Omental fat pad (tissue), 4 donors: Measurements from ENCODE around the gene GPR161. TPM values are rescaled to one million over a fixed set of nuclear protein-coding genes. Genes with fewer than 3 reads are reported as not detected.

Experiments used
- ATAC-seq: fragments of 150-250 bp; one replicate; pipeline ENCODE4 v1.9.1; 2016; ENCODE audit warnings: mild to moderate bottlenecking, moderate library complexity; ENCODE audit not compliant: low FRiP score
- DNase-seq: peaks from one replicate; pipeline ENCODE4 v3.0.0-alpha.2; 2019; ENCODE audit warnings: low spot score
- total RNA-seq, 4 donors: library from RNA; depleted of rRNA; stranded (reverse); fragments of >200 nt; gene quantifications; one replicate each; pipeline ENCODE4 v1.1.0, GENCODE V29; 2016
- TF ChIP-seq, protein P1 (sequence below), 3 donors: fragments of 450-650 bp; IDR thresholded peaks; one replicate each; pipeline ENCODE4 v1.5.1; 2016 to 2017; ENCODE audit warnings: antibody characterized with exemption in 3 of 3, mild to moderate bottlenecking in 3 of 3, moderate library complexity in 2 of 3

GPR161 gene
- total RNA-seq, 4 donors from 2014 or later, result 4.0 to 8.0 (median 5.9) TPM

DNA sequence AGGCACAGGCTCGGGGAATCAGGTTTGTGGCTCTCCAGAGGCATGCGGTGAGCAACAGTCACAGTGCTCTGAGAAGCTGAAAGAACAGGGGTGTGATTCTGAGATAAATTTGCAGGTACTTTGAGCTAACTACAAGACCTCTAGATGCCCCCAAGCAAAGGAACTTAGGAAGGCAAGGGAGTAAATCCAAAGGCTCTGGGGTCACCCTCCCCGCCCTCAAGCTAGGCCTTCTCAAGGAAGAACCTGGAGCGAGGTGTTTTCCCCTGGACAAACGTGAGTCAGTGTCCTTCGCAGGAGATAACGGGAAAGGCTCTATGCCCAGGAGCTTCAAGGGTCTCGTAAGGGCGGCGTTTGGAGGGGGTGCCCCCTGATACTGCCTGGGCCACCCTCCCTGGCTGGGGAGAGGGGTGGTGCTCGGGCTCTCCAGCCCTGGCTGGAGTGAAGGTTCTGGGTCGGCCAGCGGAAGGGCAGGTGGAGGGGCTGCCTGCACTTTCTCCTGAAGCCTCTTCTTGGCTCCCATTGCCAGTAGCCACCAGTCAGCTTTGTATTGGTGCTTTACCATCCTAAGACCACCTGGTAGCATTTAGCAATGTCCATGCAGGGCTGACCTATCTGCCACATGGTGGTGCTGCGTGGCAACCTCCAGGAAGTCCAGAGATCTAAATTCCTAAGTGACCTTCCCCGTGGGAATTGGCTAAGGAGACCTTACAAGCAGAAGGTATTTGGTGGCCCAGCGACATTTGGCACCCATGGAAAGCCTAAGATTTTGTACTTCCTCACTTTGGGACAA, 44.0 kb downstream of the GPR161 start:
- no peak for DNase-seq
- ATAC-seq, result no peak
- TF ChIP-seq, protein P1, sequence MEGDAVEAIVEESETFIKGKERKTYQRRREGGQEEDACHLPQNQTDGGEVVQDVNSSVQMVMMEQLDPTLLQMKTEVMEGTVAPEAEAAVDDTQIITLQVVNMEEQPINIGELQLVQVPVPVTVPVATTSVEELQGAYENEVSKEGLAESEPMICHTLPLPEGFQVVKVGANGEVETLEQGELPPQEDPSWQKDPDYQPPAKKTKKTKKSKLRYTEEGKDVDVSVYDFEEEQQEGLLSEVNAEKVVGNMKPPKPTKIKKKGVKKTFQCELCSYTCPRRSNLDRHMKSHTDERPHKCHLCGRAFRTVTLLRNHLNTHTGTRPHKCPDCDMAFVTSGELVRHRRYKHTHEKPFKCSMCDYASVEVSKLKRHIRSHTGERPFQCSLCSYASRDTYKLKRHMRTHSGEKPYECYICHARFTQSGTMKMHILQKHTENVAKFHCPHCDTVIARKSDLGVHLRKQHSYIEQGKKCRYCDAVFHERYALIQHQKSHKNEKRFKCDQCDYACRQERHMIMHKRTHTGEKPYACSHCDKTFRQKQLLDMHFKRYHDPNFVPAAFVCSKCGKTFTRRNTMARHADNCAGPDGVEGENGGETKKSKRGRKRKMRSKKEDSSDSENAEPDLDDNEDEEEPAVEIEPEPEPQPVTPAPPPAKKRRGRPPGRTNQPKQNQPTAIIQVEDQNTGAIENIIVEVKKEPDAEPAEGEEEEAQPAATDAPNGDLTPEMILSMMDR (IDR thresholded peaks at IDR 0.05), result no peak

DNA sequence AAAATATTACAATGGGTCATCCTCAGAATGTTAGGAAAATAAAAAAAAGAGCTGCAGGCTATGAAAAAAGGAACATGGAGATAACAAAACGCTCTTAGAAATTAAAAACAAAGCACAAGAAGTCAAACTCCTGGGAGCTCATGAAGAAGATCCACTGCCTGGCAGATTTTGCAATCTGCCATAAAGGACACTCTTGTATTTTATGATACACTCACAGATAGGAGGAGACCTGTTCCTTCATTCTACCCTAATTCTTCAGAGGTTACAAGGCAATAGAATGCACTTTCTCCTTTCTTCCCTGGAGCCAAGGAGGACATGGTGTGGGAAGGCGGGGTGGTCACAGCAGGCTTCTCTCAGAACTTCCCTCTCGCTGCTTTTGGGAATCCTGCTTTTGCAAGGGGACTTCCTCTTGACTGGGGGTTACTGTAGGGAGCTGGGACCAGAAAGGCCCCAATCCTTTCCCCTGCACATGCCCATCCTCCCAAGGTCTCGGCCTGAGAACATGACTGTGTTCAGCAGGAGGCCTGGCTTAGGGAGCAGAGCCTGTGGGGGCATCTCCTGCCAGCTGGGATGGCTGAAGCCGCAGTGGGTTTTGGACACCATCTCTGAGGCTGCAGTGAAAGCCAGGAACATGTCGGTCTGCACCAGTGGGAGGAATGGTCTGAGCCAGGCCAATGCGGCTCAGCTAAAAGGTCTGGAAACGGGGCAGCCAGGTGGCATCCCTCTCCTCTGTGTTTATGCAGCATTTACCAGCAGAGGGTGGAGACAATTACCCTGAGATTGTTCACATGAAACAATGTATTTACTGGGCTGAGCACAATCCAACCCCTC, 44.8 kb downstream of the GPR161 start:
- ATAC-seq, result no peak
- TF ChIP-seq, protein P1 (IDR thresholded peaks at IDR 0.05), result no peak
- no peak for DNase-seq

DNA sequence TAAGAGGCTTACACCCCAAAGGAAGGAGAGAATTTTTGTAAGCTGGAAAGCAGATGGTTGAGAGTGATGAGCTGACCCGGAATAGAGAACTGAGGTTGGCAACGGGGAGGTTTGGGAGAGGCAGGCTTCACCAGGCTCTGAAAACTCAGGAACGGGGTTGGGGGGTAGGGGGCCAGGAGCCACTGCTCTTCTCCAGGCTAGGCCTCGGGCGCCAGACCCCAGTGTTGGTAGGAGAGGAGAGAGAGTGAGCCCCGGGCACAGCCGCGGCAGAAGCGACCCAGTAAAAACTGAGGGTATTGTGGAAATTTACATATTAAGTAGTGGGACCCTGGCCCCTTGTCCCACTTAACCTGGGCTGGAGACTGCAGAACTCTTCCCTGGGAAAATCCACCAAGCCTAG, 45.7 kb downstream of the GPR161 start:
- no peak for ATAC-seq
- DNase-seq, result no peak
- TF ChIP-seq, protein P1 (IDR thresholded peaks at IDR 0.05), result no peak

DNA sequence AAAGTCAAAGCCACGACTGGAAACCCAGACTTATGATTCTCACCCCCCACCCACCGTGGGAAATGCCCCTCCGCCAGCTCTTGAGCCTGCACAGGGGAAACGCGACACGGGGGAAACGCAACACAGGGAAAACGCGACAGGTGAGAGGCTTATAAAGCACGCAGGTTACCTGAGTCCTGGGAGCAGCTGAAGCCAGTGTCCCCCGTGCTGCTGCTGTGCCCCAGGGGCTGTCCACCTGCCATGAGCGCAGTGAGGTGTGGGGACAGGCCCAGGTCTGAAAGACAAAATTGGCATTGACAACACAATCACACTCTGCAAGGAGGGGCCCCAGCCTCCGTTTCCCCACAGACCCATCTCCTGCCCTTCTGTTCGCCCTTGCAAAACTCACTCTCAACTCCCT, 46.3 kb downstream of the GPR161 start:
- DNase-seq (no peak), ATAC-seq (no peak)
- TF ChIP-seq, protein P1 (IDR thresholded peaks at IDR 0.05), result no peak

DNA sequence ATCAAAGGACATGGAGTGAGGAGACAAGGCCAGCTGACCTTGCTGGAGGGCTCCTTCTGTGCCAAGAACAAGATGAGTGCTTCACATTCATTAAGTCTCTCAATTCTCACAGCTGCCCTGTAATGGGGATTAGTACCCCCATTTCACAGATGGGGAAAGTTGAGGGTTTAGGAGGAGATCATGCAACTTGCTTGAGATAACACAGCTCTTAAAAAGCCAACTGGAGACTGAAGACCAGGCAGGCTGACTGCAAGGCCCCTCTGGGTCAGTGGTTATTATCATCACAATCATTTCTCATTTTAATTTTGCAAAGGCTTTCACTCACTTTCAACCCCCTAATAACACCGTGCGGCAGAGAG, 46.8 kb downstream of the GPR161 start:
- TF ChIP-seq, protein P1 (IDR thresholded peaks at IDR 0.05), result no peak
- DNase-seq, result no peak
- no peak for ATAC-seq

DNA sequence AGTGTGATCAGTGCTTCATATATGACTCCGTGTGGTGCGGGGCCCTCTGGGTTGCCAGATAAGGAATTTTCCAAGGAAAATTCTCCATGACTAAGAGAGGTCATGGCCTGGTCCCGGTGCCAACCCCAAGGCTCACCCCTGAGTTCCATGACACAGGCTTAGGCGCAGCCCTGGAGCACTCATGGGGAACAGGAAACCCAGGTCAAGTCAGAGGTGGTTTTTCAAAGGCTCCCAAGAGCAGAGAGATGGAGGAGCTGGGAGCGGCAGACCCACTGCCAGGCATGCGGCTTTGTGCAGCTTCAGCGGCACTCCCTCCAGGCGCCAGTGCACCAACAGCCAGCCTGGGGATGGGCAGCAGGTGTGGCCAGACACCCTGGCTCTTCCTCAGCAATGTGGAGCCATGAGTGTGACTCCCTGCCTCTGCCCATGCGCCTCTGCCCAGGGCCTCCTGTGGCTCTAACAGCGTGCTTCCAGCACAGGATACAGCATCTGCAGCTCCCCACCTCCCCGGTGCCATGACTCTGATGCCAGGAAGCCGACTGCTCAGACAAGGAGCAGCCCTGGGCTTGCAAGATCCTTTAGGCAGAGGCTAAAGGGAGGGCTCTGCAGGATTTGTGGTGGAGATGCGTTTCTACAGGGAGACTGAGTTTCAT, 47.3 kb downstream of the GPR161 start:
- ATAC-seq (no peak), DNase-seq (no peak)
- TF ChIP-seq, protein P1 (IDR thresholded peaks at IDR 0.05), result no peak
